Endothelial cell of umbilical vein (primary cell): ENCODE data around the gene MYMX. TPM values are rescaled to one million over a fixed set of nuclear protein-coding genes. Genes with fewer than 3 reads are reported as not detected.

Source experiments
- BruUV-seq: library from RNA; stranded (reverse); fragments of 400-500 nt; replicated peaks from 2 replicates; lab custom pipeline; 2021; lab: Mats Ljungman, UMichigan
- CTCF ChIA-PET: fragments of 300-600, 350-600 bp; sonication (Branson Sonifier 250); formaldehyde crosslinking; loops from one replicate; lab custom pipeline; 2021; ENCODE audit warnings: antibody characterized with exemption, inconsistent platforms; lab: Charles Lee
- POLR2A ChIA-PET: fragments of 300-600, 350-600 bp; sonication (Branson Sonifier 250); formaldehyde crosslinking; loops from one replicate; lab custom pipeline; 2021; ENCODE audit warnings: antibody characterized with exemption, inconsistent platforms; lab: Charles Lee
- DNase-seq: peaks from one replicate; pipeline ENCODE4 v3.0.0-alpha.2; 2011; ENCODE audit warnings: low read depth, low spot score
- FAIRE-seq: peaks from 2 replicates; lab custom pipeline; 2011; peaks lifted over from hg19 to GRCh38; lab: Jason Lieb, UNC
- H2AFZ ChIP-seq: 2 replicates; pipeline ENCODE4 v1.6.0; 2012; ENCODE audit warnings: low read depth, low read length, control low read depth, inconsistent platforms
- H3K27ac ChIP-seq: 2 replicates; pipeline ENCODE4 v1.5.1; 2011; ENCODE audit warnings: low read depth, mild to moderate bottlenecking, control low read depth, low read length, moderate library complexity; ENCODE audit not compliant: insufficient read depth
- H3K27me3 ChIP-seq, 2 experiments: 2 replicates each; pipeline versions ENCODE4 v1.6.0 to v1.6.1; 2011; ENCODE audit warnings: low read length in 2 of 2, mixed read lengths in 1 of 2; ENCODE audit not compliant: control insufficient read depth in 2 of 2, insufficient read depth in 2 of 2
- H3K36me3 ChIP-seq, 2 experiments: 2 replicates in 1 of 2; 3 replicates in 1 of 2; pipeline ENCODE4 v1.5.1; 2011; ENCODE audit warnings: low read length in 2 of 2, mild to moderate bottlenecking in 1 of 2, moderate library complexity in 1 of 2; ENCODE audit not compliant: control insufficient read depth in 2 of 2, insufficient read depth in 2 of 2; ENCODE audit errors: extremely low read depth in 1 of 2
- H3K4me1 ChIP-seq: 3 replicates; pipeline ENCODE4 v1.5.1; 2011; ENCODE audit warnings: mild to moderate bottlenecking, low read length; ENCODE audit not compliant: control insufficient read depth, insufficient read depth; ENCODE audit errors: extremely low read depth
- H3K4me2 ChIP-seq: 2 replicates; pipeline ENCODE4 v1.6.1; 2011; ENCODE audit warnings: low read length, control low read depth, mixed read lengths; ENCODE audit not compliant: insufficient read depth
- H3K4me3 ChIP-seq, 3 experiments: fragments of 200-600 bp in 1 of 3; sonication (generic), shearing (Covaris generic) in 1 of 3; replicated peaks in 1 of 3; 2 replicates each; pipeline ENCODE4 v1.5.1; 2011 to 2016; ENCODE audit warnings: control low read depth in 3 of 3, low read length in 3 of 3, mild to moderate bottlenecking in 2 of 3, inconsistent platforms in 1 of 3, low read depth in 1 of 3, moderate library complexity in 1 of 3; ENCODE audit not compliant: insufficient read depth in 1 of 3
- H3K79me2 ChIP-seq: 2 replicates; pipeline ENCODE4 v1.6.0; 2012; ENCODE audit warnings: low read length, inconsistent platforms; ENCODE audit not compliant: control insufficient read depth, insufficient read depth
- H3K9ac ChIP-seq: replicated peaks from 2 replicates; pipeline ENCODE3; 2011; ENCODE audit warnings: low read length, control low read depth; ENCODE audit not compliant: insufficient read depth; ENCODE audit errors: extremely low read depth
- H3K9me1 ChIP-seq: replicated peaks from 3 replicates; pipeline ENCODE4 v1.6.0; 2011; ENCODE audit warnings: mild to moderate bottlenecking, low read length; ENCODE audit not compliant: control insufficient read depth, insufficient read depth; ENCODE audit errors: extremely low read depth
- H3K9me3 ChIP-seq: replicated peaks from 2 replicates; pipeline ENCODE4 v1.5.1; 2012; ENCODE audit warnings: low read length, inconsistent platforms; ENCODE audit not compliant: control insufficient read depth, insufficient read depth
- H4K20me1 ChIP-seq: replicated peaks from 2 replicates; pipeline ENCODE3; 2011; ENCODE audit warnings: mild to moderate bottlenecking, low read length; ENCODE audit not compliant: control insufficient read depth, insufficient read depth; ENCODE audit errors: extremely low read depth
- CTCF ChIP-seq, 2 donors: IDR thresholded peaks; 1 replicate in 1 of 2; 2 replicates in 1 of 2; pipeline ENCODE4 v1.5.1; 2011; ENCODE audit warnings: low read length in 2 of 2, mild to moderate bottlenecking in 2 of 2, moderate library complexity in 2 of 2, control low read depth in 1 of 2, inconsistent platforms in 1 of 2, low read depth in 1 of 2; ENCODE audit not compliant: insufficient read depth in 1 of 2; ENCODE audit errors: extremely low read depth in 1 of 2
- EZH2 ChIP-seq: IDR thresholded peaks from 2 replicates; pipeline ENCODE4 v1.6.1; 2012; ENCODE audit warnings: borderline replicate concordance, low read depth, mild to moderate bottlenecking, moderate library complexity, low read length, inconsistent platforms; ENCODE audit not compliant: severe bottlenecking
- FOS ChIP-seq: IDR thresholded peaks from 2 replicates; pipeline ENCODE4 v1.6.1; 2011; ENCODE audit warnings: mild to moderate bottlenecking, low read length, moderate library complexity, borderline replicate concordance; ENCODE audit not compliant: insufficient read depth
- GATA2 ChIP-seq: IDR thresholded peaks from 2 replicates; pipeline ENCODE4 v1.7.0; 2011; ENCODE audit warnings: low read depth, mild to moderate bottlenecking, moderate library complexity, mixed read lengths, low read length; ENCODE audit not compliant: insufficient read length, insufficient read depth
- JUN ChIP-seq: IDR thresholded peaks from 2 replicates; pipeline ENCODE4 v1.6.1; 2011; ENCODE audit warnings: borderline replicate concordance, low read depth; ENCODE audit not compliant: insufficient read length, insufficient read depth
- MAX ChIP-seq: IDR thresholded peaks from 2 replicates; pipeline ENCODE4 v1.6.1; 2011; ENCODE audit not compliant: insufficient read depth, insufficient read length
- MYC ChIP-seq: IDR thresholded peaks from one replicate; pipeline ENCODE4 v1.6.1; 2011; ENCODE audit warnings: mild to moderate bottlenecking, low read depth, low read length
- POLR2A ChIP-seq: IDR thresholded peaks from 2 replicates; pipeline ENCODE4 v1.6.1; 2012; ENCODE audit warnings: low read depth, mild to moderate bottlenecking, control low read depth, low read length
- POLR2AphosphoS5 ChIP-seq: IDR thresholded peaks from 2 replicates; pipeline ENCODE4 v1.6.1; 2012; ENCODE audit warnings: low read depth, mild to moderate bottlenecking, control low read depth, low read length, moderate library complexity; ENCODE audit not compliant: insufficient read depth
- dilution Hi-C: fragments of 300-500 bp; cut with MboI; formaldehyde crosslinking; loops from one replicate; pipeline ENCODE4 v1.15.0; 2019; ENCODE audit warnings: low sequenced_read_pairs; ENCODE audit not compliant: extremely low pct_ligation_motif_present
- intact Hi-C: fragments of 100-400 bp; cut with micrococcal nuclease; formaldehyde crosslinking; loops from one replicate; pipeline ENCODE4 v1.10.0; 2022
- polyA plus RNA-seq, 4 experiments: library from polyadenylated mRNA; depleted of rRNA in 3 of 4; stranded (reverse) in 3 of 4; unstranded in 1 of 4; fragments of >200 nt; gene quantifications; 2 replicates each; pipeline versions ENCODE4 v1.2.1 to v1.2.3, GENCODE V29; 2011 to 2012; ENCODE audit warnings: missing spikeins in 1 of 4
- total RNA-seq: library from RNA; stranded (reverse); gene quantifications from 2 replicates; pipeline ENCODE4 v1.2.3, GENCODE V29; 2021

Gene MYMX
- total and polyA plus RNA-seq, 2 donors (not counting 3 experiments of a cell fraction or from before 2014, with no cell fraction given) = 0.18 TPM; not detected in 1

GRCh38 chr6:44214307-44214706, 2.4 kb upstream of the MYMX start:
- dilution Hi-C loops = no loop called here
- POLR2A ChIA-PET = no interaction called here
- CTCF ChIA-PET = interaction anchor here (0.9 kb wide), 1 partner anchor 12 kb away, joined by 3 read pairs; no protein-coding TSS in a partner anchor

More at GRCh38 chr6:44214307-44214706, 2.4 kb upstream of the MYMX start:
- TF ChIP-seq GATA2 (no peak), FOS (no peak), MYC (no peak), MAX (no peak), JUN (no peak), POLR2AphosphoS5 (no peak), CTCF (IDR thresholded peaks at IDR 0.05; ENCODE audit: extremely low read depth in 1 of 2, insufficient read depth in 1 of 2, low read depth in 1 of 2, low read length in 2 of 2) (no peak), EZH2 (no peak), POLR2A (no peak)
- Histone ChIP-seq H3K4me1 (peaks cover 15% of the 10 kb centered on the region), H3K36me3 (no peaks in the 10 kb centered on the region), H3K9me3 (no peaks in the 10 kb centered on the region), H3K27me3 (no peaks in the 10 kb centered on the region), H4K20me1 (no peaks in the 10 kb centered on the region), H2AFZ (no peak overlapping the region), H3K79me2 (peaks cover 2% of the 10 kb centered on the region), H3K9ac (no peak overlapping the region), H3K4me3 (no peak overlapping the region), H3K9me1 (no peaks in the 10 kb centered on the region), H3K4me2 (no peak overlapping the region), H3K27ac (no peak overlapping the region)
- DNase-seq (no peak), FAIRE-seq (no peak)
- intact Hi-C loops = no loop called here
- BruUV-seq = no TSS peak
